ENCODE results near the gene FLAD1. TPM values are rescaled to one million over a fixed set of nuclear protein-coding genes. Genes with fewer than 3 reads are reported as not detected.

Gene FLAD1
- total RNA-seq, 2 experiments from 2014 or later = 16.7 to 19.4 TPM

GRCh38 chr1:155037851-155038441 is 54.8 kb downstream of the FLAD1 start:
- ATAC-seq (ENCODE audit: poor library complexity) (no peak), DNase-seq (no peak)
- Mint-ChIP-seq H3K4me1 (ENCODE audit: low read depth) (no peaks in the 10 kb centered on the region), H3K27ac (no peak overlapping the region), H3K9me3 (no peaks in the 10 kb centered on the region), H3K27me3 (no peaks in the 10 kb centered on the region), H3K4me3 (no peak overlapping the region), H3K36me3 (ENCODE audit: low read depth) (no peaks in the 10 kb centered on the region)
- ChIA-PET CTCF (interaction anchor here (1.7 kb wide), 1 partner anchor 20 kb away, joined by 6 read pairs; no protein-coding TSS in a partner anchor), POLR2A (no interaction called here)
- TF ChIP-seq CTCF (IDR thresholded peaks at IDR 0.05) = no peak
- H3K36me3 ChIP-seq (ENCODE audit: insufficient read depth, low read length) = no peaks in the 10 kb centered on the region
- H3K27me3 ChIP-seq (ENCODE audit: control insufficient read depth in 1 of 2, insufficient read depth in 2 of 2, low read length in 2 of 2) = no peaks in the 10 kb centered on the region
- no peaks in the 10 kb centered on the region for H3K4me1 ChIP-seq (ENCODE audit: insufficient read depth, low read length)
- intact Hi-C loops (cut with DNase I, micrococcal nuclease) = loop anchor here in 1 of 2 experiments (10.0 kb wide), 1 partner anchor 117 kb away; no protein-coding TSS in a partner anchor
- H3K9me3 ChIP-seq (ENCODE audit: control insufficient read depth in 1 of 2, insufficient read depth in 1 of 2, low read length in 2 of 2) = no peaks in the 10 kb centered on the region
- H3K27ac ChIP-seq (ENCODE audit: low read depth in 1 of 2, low read length in 2 of 2) = no peak overlapping the region
- H3K4me3 ChIP-seq (ENCODE audit: low read length) = no peak overlapping the region

GRCh38 chr1:155038602-155039307 is 55.6 kb downstream of the FLAD1 start:
- Histone ChIP-seq H3K27me3 (ENCODE audit: control insufficient read depth in 1 of 2, insufficient read depth in 2 of 2, low read length in 2 of 2) (no peaks in the 10 kb centered on the region), H3K4me1 (ENCODE audit: insufficient read depth, low read length) (no peaks in the 10 kb centered on the region), H3K9me3 (ENCODE audit: control insufficient read depth in 1 of 2, insufficient read depth in 1 of 2, low read length in 2 of 2) (no peaks in the 10 kb centered on the region), H3K36me3 (ENCODE audit: insufficient read depth, low read length) (no peaks in the 10 kb centered on the region), H3K4me3 (ENCODE audit: low read length) (no peak overlapping the region), H3K27ac (ENCODE audit: low read depth in 1 of 2, low read length in 2 of 2) (no peak overlapping the region)
- no peak overlapping the region for H3K27ac Mint-ChIP-seq
- CTCF ChIA-PET = interaction anchor here (0.6 to 1.7 kb wide), 2 partner anchors 21 to 66 kb away, joined by 3 to 6 read pairs; no protein-coding TSS in a partner anchor
- no peak for TF ChIP-seq CTCF (IDR thresholded peaks at IDR 0.05)
- H3K9me3 Mint-ChIP-seq = no peaks in the 10 kb centered on the region
- no peak overlapping the region for H3K4me3 Mint-ChIP-seq
- intact Hi-C loops (cut with DNase I, micrococcal nuclease) = loop anchor here in 1 of 2 experiments (10.0 kb wide), 1 partner anchor 116 kb away; no protein-coding TSS in a partner anchor
- no peaks in the 10 kb centered on the region for H3K36me3 Mint-ChIP-seq (ENCODE audit: low read depth)
- no peaks in the 10 kb centered on the region for H3K27me3 Mint-ChIP-seq
- no peak for DNase-seq
- ATAC-seq (ENCODE audit: poor library complexity) = no peak
- POLR2A ChIA-PET = no interaction called here
- no peaks in the 10 kb centered on the region for H3K4me1 Mint-ChIP-seq (ENCODE audit: low read depth)

GRCh38 chr1:155039308-155039669 is 56.1 kb downstream of the FLAD1 start:
- no peak overlapping the region for H3K4me3 Mint-ChIP-seq
- no peak overlapping the region for H3K27ac ChIP-seq (ENCODE audit: low read depth in 1 of 2, low read length in 2 of 2)
- no peaks in the 10 kb centered on the region for H3K4me1 Mint-ChIP-seq (ENCODE audit: low read depth)
- no peaks in the 10 kb centered on the region for H3K4me1 ChIP-seq (ENCODE audit: insufficient read depth, low read length)
- H3K27me3 Mint-ChIP-seq = no peaks in the 10 kb centered on the region
- H3K9me3 Mint-ChIP-seq = no peaks in the 10 kb centered on the region
- no peaks in the 10 kb centered on the region for H3K27me3 ChIP-seq (ENCODE audit: control insufficient read depth in 1 of 2, insufficient read depth in 2 of 2, low read length in 2 of 2)
- H3K4me3 ChIP-seq (ENCODE audit: low read length) = no peak overlapping the region
- no peak for TF ChIP-seq CTCF (IDR thresholded peaks at IDR 0.05)
- no peak for ATAC-seq (ENCODE audit: poor library complexity)
- intact Hi-C loops (cut with DNase I, micrococcal nuclease) = loop anchor here in 1 of 2 experiments (10.0 kb wide), 1 partner anchor 116 kb away; no protein-coding TSS in a partner anchor
- H3K36me3 Mint-ChIP-seq (ENCODE audit: low read depth) = no peaks in the 10 kb centered on the region
- no peak overlapping the region for H3K27ac Mint-ChIP-seq
- no peaks in the 10 kb centered on the region for H3K9me3 ChIP-seq (ENCODE audit: control insufficient read depth in 1 of 2, insufficient read depth in 1 of 2, low read length in 2 of 2)
- POLR2A ChIA-PET = no interaction called here
- CTCF ChIA-PET = interaction anchor here (0.6 to 1.7 kb wide), 2 partner anchors 22 to 66 kb away, joined by 3 to 6 read pairs; no protein-coding TSS in a partner anchor
- no peaks in the 10 kb centered on the region for H3K36me3 ChIP-seq (ENCODE audit: insufficient read depth, low read length)
- DNase-seq = no peak

All from CD4-positive, alpha-beta T cell (primary cell).